ENCODE measurements around the gene CD300H. TPM values are rescaled to one million over a fixed set of nuclear protein-coding genes. Genes with fewer than 3 reads are reported as not detected.

CD300H gene
- total RNA-seq, 2 donors from 2014 or later: 0.45 TPM; not detected in 1

DNA sequence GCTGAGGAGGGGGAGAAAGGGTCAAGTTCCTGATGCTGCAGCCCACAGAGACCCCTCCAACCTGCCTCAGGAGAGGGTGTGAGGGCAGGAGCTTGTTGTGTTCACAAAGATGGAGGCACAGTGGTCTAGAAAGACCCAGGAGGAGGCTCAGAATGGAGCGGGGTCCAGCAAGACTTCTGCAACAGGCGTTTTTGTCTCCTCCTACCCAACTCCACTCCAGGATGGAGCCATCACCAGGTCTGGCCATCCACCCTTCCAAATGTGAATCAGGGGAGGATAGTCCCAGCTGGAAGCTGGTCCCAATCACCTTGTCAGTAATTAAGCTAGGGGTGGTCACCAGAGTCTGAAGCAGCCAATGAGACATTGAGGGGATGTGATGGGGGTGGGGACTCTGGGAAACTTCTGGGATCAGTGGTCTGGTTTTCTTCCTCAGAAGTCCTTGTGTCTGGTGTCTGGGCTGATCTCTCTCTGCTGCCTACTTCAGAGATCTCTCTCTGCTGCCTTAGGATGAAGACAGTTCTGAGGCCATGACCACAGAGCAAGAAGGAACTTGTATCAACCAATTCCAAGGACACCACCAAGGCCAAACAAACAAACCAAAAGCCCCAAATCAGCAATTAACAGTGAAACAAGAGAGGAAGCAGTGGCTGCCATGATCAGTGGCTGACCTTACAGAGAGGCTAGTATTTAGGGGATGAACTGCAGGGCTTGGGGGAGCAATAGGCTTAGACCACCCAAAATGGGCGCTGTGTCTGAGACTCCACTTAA, 50.6 kb downstream of the CD300H start:
- Histone ChIP-seq H3K4me1 (no peaks in the 10 kb centered on the region), H3K27me3 (peaks cover 3% of the 10 kb centered on the region), H3K4me3 (no peak overlapping the region), H3K9ac (ENCODE audit: low read depth in 2 of 2, low read length in 2 of 2) (no peak overlapping the region), H3K27ac (no peak overlapping the region), H3K36me3 (no peaks in the 10 kb centered on the region), H3K9me3 (no peaks in the 10 kb centered on the region)
- TF ChIP-seq, protein P1, sequence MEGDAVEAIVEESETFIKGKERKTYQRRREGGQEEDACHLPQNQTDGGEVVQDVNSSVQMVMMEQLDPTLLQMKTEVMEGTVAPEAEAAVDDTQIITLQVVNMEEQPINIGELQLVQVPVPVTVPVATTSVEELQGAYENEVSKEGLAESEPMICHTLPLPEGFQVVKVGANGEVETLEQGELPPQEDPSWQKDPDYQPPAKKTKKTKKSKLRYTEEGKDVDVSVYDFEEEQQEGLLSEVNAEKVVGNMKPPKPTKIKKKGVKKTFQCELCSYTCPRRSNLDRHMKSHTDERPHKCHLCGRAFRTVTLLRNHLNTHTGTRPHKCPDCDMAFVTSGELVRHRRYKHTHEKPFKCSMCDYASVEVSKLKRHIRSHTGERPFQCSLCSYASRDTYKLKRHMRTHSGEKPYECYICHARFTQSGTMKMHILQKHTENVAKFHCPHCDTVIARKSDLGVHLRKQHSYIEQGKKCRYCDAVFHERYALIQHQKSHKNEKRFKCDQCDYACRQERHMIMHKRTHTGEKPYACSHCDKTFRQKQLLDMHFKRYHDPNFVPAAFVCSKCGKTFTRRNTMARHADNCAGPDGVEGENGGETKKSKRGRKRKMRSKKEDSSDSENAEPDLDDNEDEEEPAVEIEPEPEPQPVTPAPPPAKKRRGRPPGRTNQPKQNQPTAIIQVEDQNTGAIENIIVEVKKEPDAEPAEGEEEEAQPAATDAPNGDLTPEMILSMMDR (IDR thresholded peaks at IDR 0.05): no peak
- intact Hi-C loops (cut with DNase I): no loop called here
- DNase-seq: peak; percentile 11

DNA sequence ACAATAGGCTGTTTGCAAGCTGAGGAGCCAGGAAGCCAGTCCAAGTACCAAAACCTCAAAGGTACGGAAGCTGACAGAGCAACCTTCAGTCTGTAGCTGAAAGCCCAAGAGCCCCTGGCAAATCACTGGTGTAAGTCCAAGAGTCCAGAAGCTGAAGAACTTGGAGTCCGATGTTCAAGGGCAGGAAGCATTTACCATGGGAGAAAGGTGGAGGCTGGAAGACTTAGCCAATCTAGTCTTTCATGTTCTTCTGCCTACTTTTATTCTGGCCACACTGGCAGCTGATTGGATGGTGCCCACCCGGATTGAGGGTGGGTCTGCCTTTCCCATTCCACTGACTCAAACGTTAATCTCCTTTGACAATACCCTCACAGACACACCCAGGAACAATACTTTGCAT, 51.4 kb downstream of the CD300H start:
- Histone ChIP-seq H3K4me1 (no peaks in the 10 kb centered on the region), H3K9ac (ENCODE audit: low read depth in 2 of 2, low read length in 2 of 2) (no peak overlapping the region), H3K9me3 (no peaks in the 10 kb centered on the region), H3K36me3 (no peaks in the 10 kb centered on the region), H3K4me3 (no peak overlapping the region), H3K27ac (no peak overlapping the region), H3K27me3 (peaks cover 3% of the 10 kb centered on the region)
- TF ChIP-seq, protein P1 (IDR thresholded peaks at IDR 0.05): no peak
- intact Hi-C loops (cut with DNase I): no loop called here
- peak; percentile 9 for DNase-seq

DNA sequence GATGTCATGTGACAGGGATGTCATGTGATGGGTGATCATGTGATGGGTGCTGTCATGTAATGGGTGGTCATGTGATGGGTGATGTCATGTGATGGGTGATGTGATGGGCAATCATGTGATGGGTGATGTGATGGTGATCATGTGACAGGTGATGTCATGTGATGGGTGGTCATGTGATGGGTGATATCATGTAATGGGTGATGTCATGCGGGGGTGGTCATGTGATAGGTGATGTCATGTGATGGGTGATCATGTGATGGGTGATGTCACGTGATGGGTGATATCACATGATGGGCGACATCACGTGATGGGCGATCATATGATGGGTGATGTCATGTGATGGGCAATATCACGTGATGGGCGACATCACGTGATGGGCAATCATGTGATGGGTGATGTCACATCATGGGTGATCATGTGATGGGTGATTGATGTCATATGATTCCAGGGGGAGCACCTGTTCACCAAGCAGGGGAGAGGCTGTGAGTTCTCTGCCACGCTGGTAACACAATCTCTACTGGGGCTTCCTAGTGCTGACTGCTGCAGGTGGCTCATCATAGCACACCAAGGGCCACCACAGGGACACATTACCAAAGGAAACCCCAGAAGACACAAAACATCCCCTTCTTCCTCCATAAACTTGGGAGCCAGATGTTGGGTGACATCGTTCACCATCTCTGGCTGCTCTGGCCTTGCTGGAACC, 52.5 kb downstream of the CD300H start:
- Histone ChIP-seq H3K36me3 (no peaks in the 10 kb centered on the region), H3K4me1 (no peaks in the 10 kb centered on the region), H3K9me3 (no peaks in the 10 kb centered on the region), H3K9ac (ENCODE audit: low read depth in 2 of 2, low read length in 2 of 2) (no peak overlapping the region), H3K27me3 (peaks cover 3% of the 10 kb centered on the region), H3K4me3 (no peak overlapping the region), H3K27ac (no peak overlapping the region)
- no peak for DNase-seq
- TF ChIP-seq, protein P1 (IDR thresholded peaks at IDR 0.05): no peak
- intact Hi-C loops (cut with DNase I): no loop called here

DNA sequence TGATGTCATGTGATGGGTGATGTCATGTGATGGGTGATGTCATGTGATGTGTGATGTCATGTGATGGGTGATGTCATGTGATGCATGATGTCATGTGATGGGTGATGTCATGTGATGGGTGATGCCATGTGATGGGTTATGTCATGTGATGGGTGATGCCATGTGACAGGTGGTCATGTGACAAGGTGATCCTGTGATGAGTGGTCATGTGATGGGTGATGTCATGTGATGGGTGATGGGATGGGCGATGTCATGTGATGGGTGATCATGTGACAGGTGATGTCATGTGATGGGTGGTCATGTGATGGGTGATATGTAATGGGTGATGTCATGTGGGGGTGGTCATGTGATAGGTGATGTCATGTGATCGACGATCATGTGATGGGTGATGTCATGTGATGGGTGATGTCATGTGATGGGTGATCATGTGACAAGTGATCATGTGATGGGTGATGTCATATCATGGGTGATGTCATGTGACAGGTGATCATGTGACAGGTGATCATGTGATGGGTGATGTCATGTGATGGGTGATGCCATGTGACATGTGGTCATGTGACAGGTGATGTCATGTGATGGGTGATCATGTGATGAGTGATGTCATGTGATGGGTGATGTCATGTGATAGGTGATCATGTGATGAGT, 53.2 kb downstream of the CD300H start:
- peaks cover 3% of the 10 kb centered on the region for H3K27me3 ChIP-seq
- H3K4me1 ChIP-seq: no peaks in the 10 kb centered on the region
- no peaks in the 10 kb centered on the region for H3K36me3 ChIP-seq
- H3K27ac ChIP-seq: no peak overlapping the region
- DNase-seq: no peak
- H3K9ac ChIP-seq (ENCODE audit: low read depth in 2 of 2, low read length in 2 of 2): no peak overlapping the region
- no peak overlapping the region for H3K4me3 ChIP-seq
- H3K9me3 ChIP-seq: no peaks in the 10 kb centered on the region
- intact Hi-C loops (cut with DNase I): no loop called here
- TF ChIP-seq, protein P1 (IDR thresholded peaks at IDR 0.05): no peak

DNA sequence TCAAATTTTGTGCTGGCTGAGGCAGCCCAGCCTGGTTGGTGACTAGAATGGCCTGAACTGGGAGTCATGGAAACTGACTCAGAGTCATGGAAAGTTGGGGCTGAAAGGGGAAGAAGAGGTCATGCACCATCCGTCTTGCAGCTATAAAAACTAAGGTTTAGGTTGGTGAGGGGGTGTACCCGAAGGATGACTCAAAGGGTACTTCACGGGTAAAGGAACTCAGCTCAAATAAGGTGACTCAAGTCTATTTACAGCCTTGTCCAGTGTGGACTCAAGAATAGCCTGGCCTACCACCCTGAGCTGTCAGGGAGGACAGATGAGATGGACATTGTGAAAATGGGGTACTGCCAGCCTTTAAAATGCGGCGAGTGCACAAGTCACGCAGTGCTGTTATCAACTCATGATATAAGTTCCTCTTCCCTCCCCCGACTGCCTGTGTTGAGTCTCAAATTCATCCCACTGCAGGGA, 54.7 kb downstream of the CD300H start:
- DNase-seq: no peak
- TF ChIP-seq, protein P1 (IDR thresholded peaks at IDR 0.05): no peak
- Histone ChIP-seq H3K27ac (no peak overlapping the region), H3K4me1 (no peaks in the 10 kb centered on the region), H3K27me3 (peaks cover 3% of the 10 kb centered on the region), H3K4me3 (no peak overlapping the region), H3K9ac (ENCODE audit: low read depth in 2 of 2, low read length in 2 of 2) (no peak overlapping the region), H3K36me3 (no peaks in the 10 kb centered on the region), H3K9me3 (no peaks in the 10 kb centered on the region)
- intact Hi-C loops (cut with DNase I): no loop called here

All from colonic mucosa (tissue), 4 donors.